T-helper 2 cell treated with Interferon-gamma antibody and Interleukin-4, amounts not matched to agents 100 ng/mL and 5 ng/mL, for 36 hours (primary cell): ENCODE results near the gene KCNE1. TPM values are rescaled to one million over a fixed set of nuclear protein-coding genes. Genes with fewer than 3 reads are reported as not detected.
"Not testable (repeated sequence)": the region's sequence is repeated elsewhere in the genome, so short reads cannot be mapped to it uniquely, and the experiment has no call there.

Experiments used
- intact Hi-C: fragments of 100-400 bp; cut with micrococcal nuclease; formaldehyde crosslinking; loops from one replicate; pipeline ENCODE4 v1.15.1; 2023
- total RNA-seq: library from RNA; stranded (reverse); gene quantifications from 2 replicates; pipeline ENCODE4 v1.2.3, GENCODE V29; 2022

KCNE1 gene
- total RNA-seq, 1 donor from 2014 or later = 0.09 TPM

DNA sequence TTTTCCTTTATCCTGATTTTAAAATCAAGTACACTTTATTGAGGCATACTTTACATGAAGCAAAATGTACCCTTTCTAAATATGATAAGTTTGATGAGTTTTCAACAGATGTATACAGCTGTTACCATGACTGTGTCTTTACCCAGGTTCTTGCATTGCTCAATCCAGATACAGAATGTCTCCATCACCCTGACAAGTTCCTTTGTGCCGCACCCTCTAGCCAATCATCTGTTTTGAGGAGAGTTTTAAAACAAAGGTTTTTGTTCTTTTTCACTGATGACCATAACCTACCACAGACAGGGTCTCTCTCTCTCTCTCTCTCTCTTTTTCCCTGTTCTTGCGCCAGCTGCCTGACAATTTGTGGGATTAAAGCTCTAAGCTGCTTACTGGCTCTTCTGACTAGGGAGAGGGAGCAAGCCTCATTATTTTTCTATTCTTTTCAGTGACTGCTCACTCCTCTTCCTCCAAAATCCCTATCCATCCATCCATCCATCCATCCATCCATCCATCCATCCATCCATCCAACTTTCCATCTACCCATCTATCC, 1.2 kb upstream of the KCNE1 start:
- intact Hi-C loops = no loop called here

DNA sequence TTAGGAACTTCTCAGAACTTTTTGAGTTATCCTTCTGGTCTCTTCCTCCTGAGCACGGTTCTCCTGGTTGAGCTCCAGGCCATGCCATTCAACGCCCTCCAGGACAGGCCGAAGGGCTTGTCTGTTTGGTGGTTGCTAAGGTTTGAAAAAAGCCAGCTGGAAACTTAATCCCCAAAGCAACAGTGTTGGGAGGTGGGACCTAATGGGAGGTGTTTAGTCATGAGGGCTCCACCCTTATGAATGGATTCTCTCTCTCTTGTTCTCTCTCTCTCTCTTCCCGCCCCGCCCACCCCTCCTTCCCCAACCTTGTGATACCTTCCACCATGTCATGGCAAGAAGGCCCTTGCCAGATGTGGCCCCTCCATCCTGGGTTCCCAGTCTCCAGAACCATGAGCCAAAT, 829 bp downstream of the KCNE1 start:
- intact Hi-C loops = no loop called here

DNA sequence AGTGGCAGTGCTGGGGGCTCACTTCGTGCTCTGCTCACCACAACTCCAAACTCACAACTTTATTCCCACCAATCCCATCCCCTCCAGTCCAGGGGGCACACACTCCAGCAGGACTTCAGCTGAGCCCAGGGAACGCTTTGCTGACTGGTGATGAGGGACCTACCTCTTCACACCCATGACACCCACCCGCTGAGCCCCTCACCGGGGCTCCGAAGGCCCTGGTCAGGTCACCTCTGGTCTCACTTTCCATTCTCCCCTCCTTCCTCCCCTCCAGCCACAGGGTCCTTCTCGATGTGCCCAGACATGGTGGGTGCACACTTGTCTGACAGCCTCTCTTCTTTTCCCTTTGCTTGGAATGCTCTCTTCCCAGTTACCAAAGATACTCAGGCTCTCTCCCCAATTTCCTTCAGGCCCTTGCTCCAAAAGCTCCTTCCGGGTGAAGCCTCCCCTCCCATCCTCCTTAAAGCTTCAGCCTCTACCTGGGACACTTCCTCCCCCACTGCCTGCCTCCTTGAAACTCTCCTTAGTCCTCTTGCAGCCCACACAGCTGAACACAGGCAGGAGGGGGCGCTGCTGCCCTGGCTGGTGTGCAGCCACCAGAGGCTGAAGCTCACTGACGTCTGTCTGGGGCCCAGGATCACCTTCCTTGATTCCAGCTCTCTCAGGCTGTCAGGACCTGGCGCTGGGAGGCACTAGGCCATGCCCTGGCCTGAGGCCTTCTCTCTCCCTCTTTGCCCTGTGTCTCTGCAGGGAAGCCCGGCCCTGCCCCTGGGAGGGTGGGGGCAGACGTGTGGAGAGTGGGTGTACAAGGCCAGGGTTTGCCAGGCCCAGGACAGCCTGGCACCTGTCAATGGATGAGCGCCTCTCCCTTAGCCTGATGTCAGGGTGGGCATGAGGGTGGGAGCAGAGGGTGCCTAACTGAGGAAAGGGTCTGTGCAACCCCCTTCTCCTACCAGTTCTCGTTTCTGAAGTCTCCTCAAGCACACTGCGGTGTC, 1.6 kb downstream of the KCNE1 start:
- intact Hi-C loops = no loop called here

DNA sequence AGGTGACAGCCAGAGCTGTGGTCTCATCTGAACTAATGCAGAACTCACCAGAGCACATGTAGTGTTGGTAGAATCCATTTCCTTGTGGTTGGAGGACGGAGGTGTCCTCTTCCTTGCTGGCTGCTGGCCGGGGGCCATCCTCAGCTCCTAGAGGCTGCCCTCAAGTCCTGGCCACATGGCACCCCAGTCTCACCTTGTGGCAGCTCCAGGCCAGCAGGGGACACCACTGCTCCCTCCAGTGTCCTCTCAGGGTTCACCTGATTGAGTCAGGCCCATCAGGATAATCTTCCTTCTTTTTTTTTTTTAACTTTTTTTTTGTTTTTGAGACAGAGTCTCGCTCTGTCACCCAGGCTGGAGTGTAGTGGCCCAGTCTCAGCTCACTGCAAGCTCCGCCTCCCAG, 2.9 kb downstream of the KCNE1 start:
- intact Hi-C loops = no loop called here

DNA sequence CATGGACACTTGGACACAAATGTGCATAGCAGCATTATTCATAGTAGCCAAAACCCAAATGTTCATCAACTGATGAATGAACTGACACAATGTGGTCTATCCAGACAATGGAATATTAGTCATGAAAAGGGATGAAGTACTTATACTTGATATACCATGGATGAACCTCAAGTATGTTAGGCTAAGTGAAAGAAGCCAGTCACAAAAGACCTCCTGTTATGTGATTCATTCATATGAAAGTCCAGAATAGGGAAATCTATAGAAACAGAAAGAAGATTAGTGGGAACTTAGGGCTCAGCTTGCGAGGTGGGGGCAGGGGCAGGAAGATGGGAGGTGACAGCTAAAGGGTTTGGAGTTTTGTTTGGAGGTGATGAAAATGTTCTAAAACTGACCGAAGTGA, 7.4 kb downstream of the KCNE1 start:
- intact Hi-C loops = no loop called here

DNA sequence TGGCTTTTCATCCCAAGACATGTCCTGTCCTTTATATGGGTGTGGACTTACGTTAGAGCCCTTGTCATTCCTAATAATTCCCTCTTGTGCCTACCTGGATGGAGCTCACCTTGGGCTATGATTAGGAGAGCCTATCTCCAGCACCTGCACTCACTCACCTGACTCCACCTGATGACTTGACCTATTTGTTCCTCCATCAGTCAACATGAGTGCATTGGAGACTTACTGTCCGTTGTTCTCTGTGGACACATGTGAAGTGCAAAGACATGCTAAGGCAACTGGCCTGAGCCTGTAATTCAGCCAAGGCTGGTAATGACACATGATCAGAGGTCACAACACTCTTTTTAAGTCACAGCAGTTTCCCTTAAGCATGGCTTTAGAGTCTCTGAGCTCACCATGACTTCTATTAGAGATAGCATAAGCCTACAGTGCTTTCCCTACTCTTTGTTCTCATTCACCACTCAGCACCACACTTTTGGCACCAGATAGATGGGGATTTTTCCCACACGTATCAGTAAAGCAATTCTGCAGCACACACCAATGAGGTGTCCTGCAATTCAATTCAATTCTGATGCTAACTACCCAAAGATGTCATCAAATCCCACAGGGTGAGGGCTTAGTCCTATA, 9.4 kb downstream of the KCNE1 start:
- intact Hi-C loops = no loop called here

DNA sequence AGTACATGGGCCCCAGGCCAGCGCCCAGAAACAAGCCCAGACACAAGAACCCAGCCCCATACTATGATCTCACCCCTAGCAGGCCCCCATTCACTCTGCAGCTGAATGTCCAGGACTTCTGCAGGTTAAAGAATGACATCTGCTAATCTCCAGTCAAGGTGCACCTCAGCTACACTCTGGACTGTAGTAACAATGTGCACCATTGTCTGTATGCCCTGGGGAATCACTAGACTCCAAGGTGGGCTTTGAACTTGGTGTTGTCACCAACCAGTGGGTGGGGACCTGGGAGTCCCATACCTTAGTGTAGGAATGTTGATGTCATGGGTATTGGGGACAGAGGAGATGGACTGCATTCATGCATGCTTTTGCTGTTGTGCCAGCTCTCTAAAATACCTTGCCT, 10.3 kb downstream of the KCNE1 start:
- intact Hi-C loops = no loop called here

DNA sequence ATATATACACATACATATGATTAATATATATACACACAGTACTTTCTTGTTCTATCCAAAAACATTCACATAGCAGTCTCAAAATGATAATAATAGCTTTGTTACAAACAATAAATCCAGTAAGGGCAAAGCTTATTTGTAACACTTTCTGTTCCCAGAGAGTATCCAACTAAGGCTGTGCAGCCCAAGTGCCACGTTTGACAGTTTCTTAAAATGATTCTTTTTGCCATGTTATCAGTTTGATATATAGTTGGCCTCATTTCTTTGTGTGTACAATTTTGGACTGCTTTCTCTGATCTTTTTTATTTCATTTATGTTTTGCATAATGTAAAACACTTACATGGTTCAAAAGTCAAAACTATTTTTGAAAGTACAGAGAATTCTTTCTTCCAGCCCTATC, 11.8 kb downstream of the KCNE1 start:
- intact Hi-C loops = no loop called here

DNA sequence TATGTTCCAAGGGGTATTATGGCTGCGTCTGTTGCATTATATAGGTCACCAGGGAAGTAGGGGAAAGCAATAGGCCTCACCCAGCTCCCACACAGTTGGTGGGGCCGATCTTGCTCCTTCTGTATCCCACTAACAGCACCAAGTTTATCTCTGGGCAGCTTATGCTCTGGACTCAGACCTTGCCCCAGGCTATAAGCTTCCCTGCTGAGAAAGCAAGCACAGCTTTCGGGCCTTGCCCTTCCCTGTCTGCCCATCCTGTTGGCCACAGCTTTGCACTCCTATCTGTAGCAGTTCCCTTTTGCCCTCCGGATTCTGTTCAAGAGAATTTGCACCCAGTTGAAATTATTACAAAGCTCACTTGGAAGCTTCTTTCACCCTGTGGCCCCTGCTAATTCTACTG, 12.9 kb downstream of the KCNE1 start:
- intact Hi-C loops = no loop called here

DNA sequence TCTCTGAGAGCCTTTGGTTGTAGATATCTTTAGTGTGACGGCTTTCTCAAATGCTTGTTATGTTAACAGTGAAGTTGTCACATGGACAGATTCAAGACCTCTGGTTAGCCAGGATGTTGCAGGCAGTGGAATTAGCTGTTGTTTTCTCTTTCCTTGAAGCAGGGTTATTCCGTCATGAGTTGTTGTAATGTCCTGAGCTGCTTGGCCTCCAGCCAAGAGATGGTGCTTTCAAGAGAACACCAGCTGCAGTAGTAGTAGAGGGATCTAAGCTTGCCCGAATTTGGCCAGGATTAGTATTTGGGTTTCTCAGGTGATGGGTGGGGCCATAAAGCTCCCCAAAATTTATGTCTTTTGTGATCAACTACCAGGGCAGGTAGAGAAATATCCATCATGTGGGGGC, 13.4 kb downstream of the KCNE1 start:
- intact Hi-C loops = no loop called here

DNA sequence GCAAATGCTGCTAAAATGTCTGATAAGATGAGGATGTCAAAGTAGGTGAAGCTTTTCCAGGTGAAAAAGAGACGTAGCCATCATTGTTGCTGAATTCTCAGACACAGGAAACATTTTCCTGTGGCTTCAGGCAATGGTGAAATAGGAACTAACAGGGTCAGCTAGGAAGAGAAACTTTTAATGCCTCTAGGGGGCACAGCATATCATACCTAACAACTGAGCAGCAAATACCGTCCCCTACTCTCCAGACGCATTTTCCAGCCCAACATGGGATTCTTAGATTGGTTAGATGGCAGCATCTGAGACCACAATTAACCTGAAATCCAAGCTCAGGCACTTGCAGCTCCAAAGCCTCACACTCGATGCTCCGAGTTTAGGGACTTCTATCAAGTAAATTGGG, 28.2 kb downstream of the KCNE1 start:
- intact Hi-C loops = not testable (repeated sequence)

DNA sequence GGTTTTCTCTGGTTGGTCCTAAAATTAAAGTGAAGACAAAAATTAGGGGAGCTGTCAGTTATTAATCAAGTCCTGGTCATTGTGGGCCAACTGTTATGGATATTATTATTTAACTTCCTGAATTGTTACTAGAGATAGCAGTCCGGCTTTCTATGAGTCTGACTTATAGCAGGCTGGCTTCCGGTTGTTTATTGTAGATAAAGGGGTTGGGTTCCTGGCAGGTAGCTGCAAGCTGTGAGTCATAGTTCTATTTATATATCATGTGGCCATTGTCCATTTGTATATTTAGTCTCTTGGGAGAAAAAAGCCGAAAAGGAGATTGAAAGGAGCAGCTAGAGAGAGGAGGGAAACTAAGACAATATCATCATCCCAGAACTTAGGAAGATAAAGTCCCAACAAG, 28.6 kb downstream of the KCNE1 start:
- intact Hi-C loops = not testable (repeated sequence)

DNA sequence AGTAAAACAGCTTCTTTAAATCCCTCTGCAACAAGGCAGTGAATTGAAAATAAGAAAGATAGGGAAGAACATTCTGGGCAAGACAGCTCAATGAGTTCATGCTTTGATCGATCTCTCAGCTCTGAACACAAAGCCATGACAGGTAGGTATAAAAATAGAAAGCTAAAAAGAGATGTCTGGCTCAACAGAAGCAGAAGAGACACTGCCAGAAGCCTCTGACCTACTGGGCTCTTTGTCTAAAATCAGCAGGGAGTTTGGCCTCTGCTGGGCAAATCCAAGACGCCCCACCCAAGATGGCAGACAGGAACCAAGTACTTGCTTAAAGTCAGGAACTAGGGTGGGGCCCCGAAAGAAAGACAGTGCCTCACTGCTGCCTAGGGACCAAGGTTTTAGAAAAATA, 44.7 kb downstream of the KCNE1 start:
- intact Hi-C loops = not testable (repeated sequence)

DNA sequence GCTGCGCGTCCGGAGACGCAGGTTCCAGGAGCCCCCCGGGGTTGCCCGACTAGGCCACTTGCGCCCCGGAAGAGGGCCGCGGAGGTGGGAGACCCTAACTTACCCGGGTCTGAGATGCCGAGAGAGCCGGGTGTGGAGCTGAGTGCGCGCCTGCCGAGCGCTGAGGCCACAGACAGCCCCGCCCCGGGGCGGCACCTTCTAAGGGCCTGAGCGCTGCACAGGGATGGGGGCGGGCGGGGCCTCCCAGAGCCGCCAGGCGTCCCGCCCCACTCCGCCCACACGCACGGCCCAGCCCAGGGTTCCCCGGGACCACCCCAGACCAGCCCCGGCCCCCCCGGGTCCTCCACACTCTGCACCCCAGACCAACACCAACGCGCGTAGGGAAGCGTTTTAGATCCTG, 52.6 kb downstream of the KCNE1 start:
- intact Hi-C loops = not testable (repeated sequence)

DNA sequence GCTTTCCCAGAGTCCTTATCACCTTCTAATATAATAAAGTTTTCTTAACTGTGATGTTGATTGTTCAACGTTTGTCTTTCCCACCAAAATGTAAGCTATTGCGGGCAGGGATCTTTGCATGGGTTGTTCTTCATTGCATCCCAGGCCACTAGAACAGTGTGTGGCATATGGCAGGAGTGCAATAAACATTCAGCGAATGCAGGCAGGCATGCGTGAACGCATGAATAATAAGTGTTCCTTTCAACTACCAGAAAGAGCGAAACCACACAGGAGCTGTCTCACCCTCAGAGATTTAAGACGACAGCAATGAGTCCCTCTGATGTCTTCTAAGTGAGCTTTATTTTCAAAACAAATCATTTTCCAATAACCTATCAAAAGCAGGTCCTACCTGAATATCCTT, 53.7 kb downstream of the KCNE1 start:
- intact Hi-C loops = not testable (repeated sequence)

DNA sequence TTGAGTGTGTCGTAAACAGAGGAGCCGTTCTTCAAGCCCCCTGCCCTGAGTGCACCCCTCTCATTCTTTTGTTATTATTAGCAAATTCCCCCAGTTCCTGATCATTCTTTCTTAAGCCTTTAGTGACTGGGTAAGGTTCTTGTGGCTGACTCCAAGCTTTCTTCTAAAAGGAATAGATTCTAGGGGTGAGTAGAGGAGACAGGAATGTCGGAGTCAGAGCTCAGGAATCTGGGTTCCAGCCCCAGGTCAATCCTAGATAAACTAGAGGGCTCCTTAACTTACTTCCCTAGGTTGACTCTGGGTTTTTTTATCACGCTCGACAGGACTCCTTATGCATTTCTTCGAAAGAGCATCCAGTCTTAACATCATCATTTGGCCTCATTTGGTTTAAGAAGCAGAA, 55.8 kb downstream of the KCNE1 start:
- intact Hi-C loops = not testable (repeated sequence)

DNA sequence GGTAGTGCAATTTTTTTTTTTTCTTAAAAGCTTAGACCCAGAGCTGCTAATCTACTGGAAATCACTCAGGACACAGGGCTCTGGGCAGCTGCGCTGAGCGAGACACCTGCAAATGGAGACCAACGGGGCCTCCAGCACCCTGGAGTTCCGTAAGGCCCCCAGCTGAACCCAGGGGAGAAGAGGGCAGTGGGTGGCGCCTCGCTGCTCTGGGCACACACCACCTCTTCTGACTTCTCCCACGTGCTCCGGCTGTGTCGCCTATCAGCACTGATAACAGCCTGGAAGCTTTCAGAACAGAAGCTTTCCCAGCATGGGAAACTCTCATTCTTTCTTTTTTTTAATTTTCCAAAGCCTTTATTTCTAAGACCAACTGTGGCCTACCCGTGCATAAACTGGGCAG, 56.4 kb downstream of the KCNE1 start:
- intact Hi-C loops = not testable (repeated sequence)

DNA sequence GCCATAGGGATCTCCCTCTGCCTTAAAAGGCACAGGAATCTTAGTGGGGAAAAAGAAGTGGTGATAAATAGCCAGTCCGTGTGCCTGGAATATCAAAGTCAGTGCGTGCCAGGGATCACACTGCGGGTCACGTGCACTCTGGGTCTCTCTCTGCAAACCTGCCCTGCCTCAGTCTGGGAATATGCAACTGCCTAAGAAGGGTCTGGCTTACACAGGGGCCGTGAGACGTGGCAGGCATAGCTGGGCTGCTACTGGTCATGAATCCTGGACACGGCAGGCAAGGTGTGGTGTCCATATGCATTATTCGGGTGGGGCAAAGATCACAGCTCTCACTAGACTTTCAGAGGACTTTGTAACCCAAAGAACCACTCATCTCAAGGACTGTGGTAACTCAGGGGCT, 65.0 kb downstream of the KCNE1 start:
- intact Hi-C loops = not testable (repeated sequence)

DNA sequence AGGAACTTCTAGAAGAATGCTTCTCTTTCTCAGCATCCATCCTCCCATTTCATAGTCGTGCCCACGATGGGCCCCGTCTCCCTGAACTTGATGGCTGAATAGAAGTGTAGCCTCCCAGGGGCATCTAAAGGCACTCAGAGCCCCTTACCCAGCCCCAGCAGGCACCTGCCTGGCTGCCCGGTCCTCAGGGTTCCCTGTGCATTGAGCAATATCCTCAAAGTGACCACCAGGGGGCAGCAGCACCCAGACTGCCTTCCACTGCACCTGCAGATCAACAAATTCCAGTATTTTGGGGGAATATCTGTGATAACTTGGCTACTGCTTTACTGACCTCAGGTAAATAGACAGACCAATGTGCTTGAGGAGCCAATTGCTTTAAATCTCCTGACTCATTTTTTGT, 68.5 kb downstream of the KCNE1 start:
- intact Hi-C loops = not testable (repeated sequence)

DNA sequence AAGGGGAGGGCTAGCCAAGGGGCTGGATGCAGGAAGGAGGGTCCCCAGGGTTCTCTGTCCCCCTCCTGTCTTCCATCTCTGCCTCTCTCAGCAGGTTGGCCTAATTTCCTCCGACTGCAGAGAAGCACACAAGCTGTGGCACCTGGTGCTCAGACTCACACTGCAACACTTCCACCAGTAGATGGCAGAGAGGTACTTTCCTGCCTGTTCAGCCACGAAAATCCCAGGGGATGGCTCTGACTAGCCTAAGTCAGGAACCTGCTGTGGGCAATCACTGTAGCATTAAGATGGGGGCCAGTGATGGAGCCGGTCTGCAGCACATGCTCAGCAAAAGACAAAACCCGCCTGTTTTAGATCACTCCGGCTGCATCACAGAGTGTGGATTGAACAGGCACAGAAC, 82.3 kb downstream of the KCNE1 start:
- intact Hi-C loops = not testable (repeated sequence)

DNA sequence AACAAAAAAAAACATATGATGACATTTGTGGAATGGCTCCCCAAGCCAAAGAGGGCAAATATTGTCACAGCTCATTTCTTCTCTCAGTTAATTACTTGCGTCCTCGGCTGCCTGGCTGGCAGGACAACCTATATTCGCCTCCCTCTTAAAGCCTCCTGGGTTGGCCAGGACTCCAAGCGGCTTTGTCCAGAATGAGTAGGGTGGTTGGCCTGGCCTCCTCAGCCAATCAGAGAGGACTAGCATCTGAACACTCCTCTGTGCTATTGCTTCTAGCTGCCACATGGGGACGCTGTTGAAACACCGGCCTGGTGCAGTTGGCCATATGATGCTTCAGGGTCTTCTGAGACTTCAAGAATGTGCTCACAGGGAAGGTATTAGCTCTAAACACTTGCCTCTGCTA, 83.6 kb downstream of the KCNE1 start:
- intact Hi-C loops = not testable (repeated sequence)

DNA sequence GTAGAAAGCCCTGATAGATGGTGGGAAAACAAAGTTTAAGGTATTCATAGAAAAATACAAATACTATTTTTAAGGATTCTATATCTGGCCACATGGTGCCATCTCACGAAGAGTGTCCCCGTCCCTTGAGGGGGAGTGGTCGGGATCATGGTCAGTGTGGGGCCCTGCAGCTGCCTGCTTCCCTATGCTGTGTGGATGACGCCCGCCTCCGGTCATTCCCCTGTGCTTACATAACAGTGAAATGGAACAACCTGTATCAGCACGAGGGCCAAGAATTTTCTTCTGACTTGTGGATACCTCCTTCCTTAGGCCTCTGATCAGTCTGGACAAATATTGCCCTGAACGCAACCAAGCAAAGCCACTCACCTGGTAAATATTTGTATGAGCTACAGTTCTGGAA, 84.7 kb downstream of the KCNE1 start:
- intact Hi-C loops = not testable (repeated sequence)
